AG09309 (cell line): ENCODE measurements around the gene SPDYE5.

ENCODE experiments used
- DNase-seq: peaks from one replicate; pipeline ENCODE4 v3.0.0-alpha.2; 2010; ENCODE audit warnings: low read depth
- H3K4me3 ChIP-seq: 2 replicates; pipeline ENCODE4 v1.5.1; 2011; ENCODE audit warnings: mild to moderate bottlenecking, low read depth, low read length, moderate library complexity; ENCODE audit not compliant: control insufficient read depth
- CTCF ChIP-seq: IDR thresholded peaks from 2 replicates; pipeline ENCODE4 v1.5.1; 2011; ENCODE audit warnings: mild to moderate bottlenecking, low read depth, low read length, inconsistent platforms; ENCODE audit not compliant: insufficient read depth, control insufficient read depth; ENCODE audit errors: missing control alignments

The SPDYE5 gene

GRCh38 chr7:75537731-75538130 lies 45.6 kb downstream of the SPDYE5 start:
- DNase-seq = no peak
- H3K4me3 ChIP-seq = no peak overlapping the region
- TF ChIP-seq CTCF = no peak

- no peak for TF ChIP-seq CTCF
- DNase-seq = no peak
These were observed 54.3 kb downstream of the SPDYE5 start for GRCh38 chr7:75546237-75547015.

More at GRCh38 chr7:75546237-75547015, 54.3 kb downstream of the SPDYE5 start:
- H3K4me3 ChIP-seq = no peak overlapping the region
